Naive thymus-derived CD4-positive, alpha-beta T cell (primary cell): ENCODE data around the gene GJD4. TPM values are rescaled to one million over a fixed set of nuclear protein-coding genes. Genes with fewer than 3 reads are reported as not detected.

Experiments used
- ATAC-seq: fragments of 150-1000 bp; cut with Tn5 transposase; 2 replicates; pipeline ENCODE4 v1.10.0; 2021; ENCODE audit warnings: mild to moderate bottlenecking, moderate library complexity
- CTCF ChIA-PET: fragments of 350-600 bp; sonication (Branson Sonifier 250); formaldehyde crosslinking; loops from one replicate; lab custom pipeline; 2021; ENCODE audit warnings: antibody characterized with exemption; lab: Charles Lee
- POLR2A ChIA-PET: fragments of 350-600 bp; sonication (Branson Sonifier 250); formaldehyde crosslinking; loops from one replicate; lab custom pipeline; 2021; ENCODE audit warnings: antibody characterized with exemption, inconsistent platforms; lab: Charles Lee
- DNase-seq, 9 donors: peaks; one replicate each; pipeline versions ENCODE4 v3.0.0 to v3.0.0-alpha.2; 2020 to 2022; ENCODE audit warnings: mixed read lengths in 1 of 9
- H3K27ac ChIP-seq: one replicate; pipeline ENCODE4 v1.7.0; 2013; ENCODE audit warnings: mild to moderate bottlenecking, low read depth, low read length, moderate library complexity
- H3K27me3 ChIP-seq, 2 donors: one replicate each; pipeline ENCODE4 v1.7.0; 2013; ENCODE audit warnings: low read length in 2 of 2, mild to moderate bottlenecking in 2 of 2, moderate library complexity in 2 of 2; ENCODE audit not compliant: control insufficient read depth in 2 of 2, insufficient read depth in 2 of 2
- H3K36me3 ChIP-seq, 3 experiments: 1 replicate in 2 of 3; 2 replicates in 1 of 3; pipeline ENCODE4 v1.7.0; 2013; ENCODE audit warnings: low read length in 3 of 3, mild to moderate bottlenecking in 3 of 3, moderate library complexity in 1 of 3; ENCODE audit not compliant: insufficient read depth in 3 of 3, control insufficient read depth in 2 of 3
- H3K4me1 ChIP-seq, 2 donors: one replicate each; pipeline ENCODE4 v1.7.0; 2013; ENCODE audit warnings: low read length in 2 of 2, mild to moderate bottlenecking in 2 of 2, moderate library complexity in 1 of 2; ENCODE audit not compliant: control insufficient read depth in 2 of 2, insufficient read depth in 2 of 2
- H3K4me3 ChIP-seq: 2 replicates; pipeline ENCODE4 v1.7.0; 2013; ENCODE audit warnings: mild to moderate bottlenecking, low read length
- H3K9me3 ChIP-seq, 3 experiments: 1 replicate in 2 of 3; 2 replicates in 1 of 3; pipeline ENCODE4 v1.7.0; 2013; ENCODE audit warnings: low read length in 3 of 3; ENCODE audit not compliant: control insufficient read depth in 2 of 3
- H3K27ac Mint-ChIP-seq, 9 donors: one replicate each; pipeline ENCODE4 v1.8.0; 2020 to 2022; ENCODE audit warnings: mixed read lengths in 9 of 9, mild to moderate bottlenecking in 8 of 9, moderate library complexity in 5 of 9, inconsistent platforms in 2 of 9
- H3K27me3 Mint-ChIP-seq, 5 donors: one replicate each; pipeline ENCODE4 v1.8.0; 2021 to 2022; ENCODE audit warnings: mixed read lengths in 5 of 5, mild to moderate bottlenecking in 1 of 5
- H3K36me3 Mint-ChIP-seq, 5 donors: one replicate each; pipeline ENCODE4 v1.8.0; 2020 to 2022; ENCODE audit warnings: mixed read lengths in 5 of 5, mild to moderate bottlenecking in 3 of 5, inconsistent platforms in 1 of 5
- H3K4me1 Mint-ChIP-seq, 7 donors: one replicate each; pipeline ENCODE4 v1.8.0; 2020 to 2022; ENCODE audit warnings: mixed read lengths in 7 of 7, mild to moderate bottlenecking in 3 of 7, inconsistent platforms in 1 of 7
- H3K4me3 Mint-ChIP-seq, 10 donors: one replicate each; pipeline ENCODE4 v1.8.0; 2020 to 2022; ENCODE audit warnings: mild to moderate bottlenecking in 10 of 10, mixed read lengths in 10 of 10, moderate library complexity in 6 of 10, inconsistent platforms in 2 of 10
- H3K9me3 Mint-ChIP-seq, 11 donors: one replicate each; pipeline ENCODE4 v1.8.0; 2020 to 2022; ENCODE audit warnings: mixed read lengths in 11 of 11, mild to moderate bottlenecking in 4 of 11, inconsistent platforms in 1 of 11, moderate library complexity in 1 of 11
- intact Hi-C, 2 donors: fragments of 100-400 bp; cut with micrococcal nuclease; formaldehyde crosslinking; loops; one replicate each; pipeline ENCODE4 v1.15.1; 2023
- polyA plus RNA-seq, 2 donors: library from polyadenylated mRNA; unstranded; fragments of 300-500 nt; fragmentation: Illumina TruSeq; gene quantifications; one replicate each; pipeline ENCODE4 v1.2.3, GENCODE V29; 2021
- total RNA-seq, 6 experiments: library from RNA in 5 of 6; stranded (reverse) in 5 of 6; gene quantifications; 1 replicate in 5 of 6; 2 replicates in 1 of 6; pipeline ENCODE4 v1.2.3 and lab custom pipeline; 2021 to 2026

The GJD4 gene
- total and polyA plus RNA-seq, 7 experiments from 2014 or later = not detected

DNA sequence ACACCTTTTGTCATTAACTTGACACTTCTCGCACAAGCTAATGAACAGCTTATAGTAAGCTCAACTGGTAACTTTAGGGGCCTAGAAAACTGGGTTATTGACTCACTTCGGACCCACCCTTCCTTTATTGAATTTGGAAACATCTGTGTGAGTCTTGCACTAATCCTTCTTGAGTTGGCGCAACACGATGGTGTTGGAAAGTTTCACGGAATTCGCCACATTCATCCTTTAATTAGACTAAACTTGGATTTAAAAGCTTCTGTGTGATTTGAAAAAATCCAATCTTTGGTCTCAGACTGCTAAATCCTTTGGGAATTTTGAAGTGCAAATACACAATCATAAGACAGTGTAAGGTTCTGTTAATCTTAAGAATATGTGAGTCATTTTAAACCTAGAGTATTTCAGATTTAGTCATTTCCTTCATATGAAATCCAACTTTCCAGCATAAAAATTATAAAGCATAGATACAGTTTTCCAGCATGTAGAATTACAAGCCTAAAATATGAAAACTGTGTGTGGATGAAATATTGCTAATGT is 21.9 kb downstream of the GJD4 start:
- ChIA-PET POLR2A (no interaction called here), CTCF (no interaction called here)
- no peaks in the 10 kb centered on the region for H3K4me1 ChIP-seq
- H3K9me3 Mint-ChIP-seq = peaks cover 0 to 8% (median 0%) of the 10 kb centered on the region in 11 donors
- no peaks in the 10 kb centered on the region for H3K36me3 Mint-ChIP-seq
- ATAC-seq = no peak
- no peaks in the 10 kb centered on the region for H3K9me3 ChIP-seq
- H3K27me3 ChIP-seq = no peaks in the 10 kb centered on the region
- no peaks in the 10 kb centered on the region for H3K4me1 Mint-ChIP-seq
- intact Hi-C loops = no loop called here
- no peak overlapping the region for H3K27ac ChIP-seq
- no peaks in the 10 kb centered on the region for H3K36me3 ChIP-seq
- H3K27me3 Mint-ChIP-seq = peaks cover 4 to 31% (median 22%) of the 10 kb centered on the region in 5 donors
- no peak overlapping the region for H3K4me3 ChIP-seq
- no peak overlapping the region for H3K27ac Mint-ChIP-seq
- DNase-seq = no peak
- H3K4me3 Mint-ChIP-seq = no peak overlapping the region

DNA sequence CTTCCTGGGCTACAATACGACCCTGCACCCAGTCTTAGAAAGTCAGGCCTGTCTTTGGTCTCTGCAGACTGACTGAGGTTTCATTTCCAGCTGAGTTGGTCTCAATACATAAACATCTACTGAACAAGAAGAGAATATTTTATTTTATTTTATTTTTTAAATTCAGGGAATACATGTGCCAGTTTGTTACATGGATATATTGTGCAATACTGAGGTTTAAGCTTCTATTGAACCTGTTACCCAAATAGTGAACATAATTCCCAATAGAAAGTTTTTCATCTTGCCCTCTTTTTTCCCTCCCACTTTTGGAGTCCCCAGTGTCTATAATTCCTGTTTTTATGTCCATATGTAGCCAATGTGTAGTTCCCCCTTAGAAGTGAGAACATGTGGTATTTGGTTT is 26.3 kb downstream of the GJD4 start:
- Histone ChIP-seq H3K27ac (no peak overlapping the region), H3K36me3 (no peaks in the 10 kb centered on the region), H3K9me3 (no peaks in the 10 kb centered on the region), H3K4me1 (no peaks in the 10 kb centered on the region), H3K4me3 (no peak overlapping the region), H3K27me3 (peaks cover 0 to 7% of the 10 kb centered on the region in 2 donors)
- H3K4me1 Mint-ChIP-seq = peaks cover 0 to 6% (median 5%) of the 10 kb centered on the region in 7 donors
- no peak for ATAC-seq
- no peaks in the 10 kb centered on the region for H3K36me3 Mint-ChIP-seq
- H3K9me3 Mint-ChIP-seq = peaks cover 0 to 8% (median 0%) of the 10 kb centered on the region in 11 donors
- no peak overlapping the region for H3K4me3 Mint-ChIP-seq
- H3K27ac Mint-ChIP-seq = no peak overlapping the region
- ChIA-PET POLR2A (no interaction called here), CTCF (no interaction called here)
- peaks cover 14 to 37% (median 22%) of the 10 kb centered on the region in 5 donors for H3K27me3 Mint-ChIP-seq
- no peak for DNase-seq
- intact Hi-C loops = loop anchor here in 1 of 2 donors (10.0 kb wide), 1 partner anchor 1253 kb away; no protein-coding TSS in a partner anchor

DNA sequence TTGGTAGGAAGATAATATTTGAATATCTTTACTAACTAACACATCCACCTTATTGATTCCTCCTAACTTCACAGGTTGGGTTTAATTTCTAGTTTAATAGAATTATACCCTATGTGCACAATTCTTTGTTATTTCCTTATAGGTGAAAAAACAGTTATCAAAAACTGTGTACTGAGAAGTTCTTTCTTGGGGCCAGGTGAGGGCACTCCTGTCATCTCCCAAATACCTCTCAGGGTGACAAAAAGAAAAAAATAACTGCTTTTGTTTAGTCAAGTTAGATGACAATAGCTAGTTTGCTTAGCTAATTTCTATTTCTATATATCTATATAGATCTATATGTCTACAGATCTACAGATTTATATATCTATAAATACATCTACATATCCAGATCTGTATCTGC is 26.9 kb downstream of the GJD4 start:
- no peak for ATAC-seq
- Mint-ChIP-seq H3K27me3 (peaks cover 21 to 43% (median 28%) of the 10 kb centered on the region in 5 donors), H3K9me3 (peaks cover 0 to 8% (median 0%) of the 10 kb centered on the region in 11 donors), H3K36me3 (no peaks in the 10 kb centered on the region), H3K27ac (no peak overlapping the region), H3K4me1 (peaks cover 0 to 11% (median 5%) of the 10 kb centered on the region in 7 donors), H3K4me3 (no peak overlapping the region)
- POLR2A ChIA-PET = no interaction called here
- CTCF ChIA-PET = interaction anchor here (0.5 kb wide), 1 partner anchor 407 kb away, joined by 6 read pairs; no protein-coding TSS in a partner anchor
- no peak for DNase-seq
- Histone ChIP-seq H3K27ac (no peak overlapping the region), H3K4me3 (no peak overlapping the region), H3K27me3 (peaks cover 0 to 7% of the 10 kb centered on the region in 2 donors), H3K4me1 (no peaks in the 10 kb centered on the region), H3K9me3 (no peaks in the 10 kb centered on the region), H3K36me3 (no peaks in the 10 kb centered on the region)
- intact Hi-C loops = loop anchor here in 1 of 2 donors (10.0 kb wide), 1 partner anchor 1253 kb away; no protein-coding TSS in a partner anchor

DNA sequence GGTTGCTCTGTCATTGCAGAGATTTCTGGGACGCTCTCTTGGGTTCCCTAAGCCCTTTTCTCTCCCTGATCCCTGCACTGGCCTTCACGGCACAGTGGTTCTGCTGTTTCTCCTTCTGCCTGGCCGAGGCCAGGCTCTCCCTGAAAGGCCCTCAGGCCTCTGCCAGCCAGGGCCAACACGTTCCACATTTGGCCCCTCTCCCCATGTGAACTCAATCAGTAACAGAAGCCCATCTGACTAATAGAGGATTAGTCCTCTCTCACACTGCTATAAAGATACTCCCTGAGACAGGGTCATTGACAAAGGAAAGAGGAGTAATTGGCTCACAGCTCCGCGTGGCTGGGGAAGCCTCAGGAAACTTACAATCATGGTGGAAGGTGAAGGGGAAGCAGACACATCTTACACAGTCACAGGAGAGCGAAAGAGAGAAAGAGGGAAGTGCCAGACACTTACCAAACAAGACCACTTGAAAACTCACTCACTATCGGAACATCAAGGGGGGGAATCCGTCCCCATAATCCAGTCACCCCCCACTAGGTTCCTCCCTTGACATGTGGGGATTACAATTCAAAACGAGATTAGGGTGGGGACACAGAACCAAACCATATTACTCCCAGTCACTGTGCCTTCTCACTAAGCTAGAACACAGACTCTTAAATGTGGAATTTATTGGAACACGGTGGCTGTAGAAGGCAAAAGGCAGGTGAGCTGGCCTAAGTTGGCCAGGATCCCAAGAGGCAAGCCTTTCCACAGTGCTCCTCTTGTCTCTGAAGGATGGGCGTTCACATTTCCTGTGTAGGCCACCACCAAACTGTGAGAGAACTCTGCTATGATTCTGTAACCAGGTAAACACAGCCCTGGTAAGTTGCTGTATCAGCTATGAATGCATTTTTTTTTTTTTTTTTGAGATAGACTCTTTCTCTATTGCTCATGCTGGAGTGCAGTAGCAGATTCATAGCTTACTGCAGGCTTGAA is 28.2 kb downstream of the GJD4 start:
- DNase-seq (no peak), ATAC-seq (no peak)
- Histone ChIP-seq H3K4me3 (no peak overlapping the region), H3K9me3 (no peaks in the 10 kb centered on the region), H3K4me1 (no peaks in the 10 kb centered on the region), H3K36me3 (no peaks in the 10 kb centered on the region), H3K27me3 (peaks cover 0 to 15% of the 10 kb centered on the region in 2 donors), H3K27ac (no peak overlapping the region)
- no peaks in the 10 kb centered on the region for H3K36me3 Mint-ChIP-seq
- H3K9me3 Mint-ChIP-seq = peaks cover 0 to 8% (median 0%) of the 10 kb centered on the region in 11 donors
- intact Hi-C loops = loop anchor here in 1 of 2 donors (10.0 kb wide), 1 partner anchor 1252 kb away; no protein-coding TSS in a partner anchor
- CTCF ChIA-PET = interaction anchor here (0.6 kb wide), 1 partner anchor 1032 kb away, joined by 4 read pairs; no protein-coding TSS in a partner anchor
- no peak overlapping the region for H3K4me3 Mint-ChIP-seq
- POLR2A ChIA-PET = no interaction called here
- H3K27me3 Mint-ChIP-seq = peaks cover 23 to 52% (median 32%) of the 10 kb centered on the region in 5 donors
- H3K27ac Mint-ChIP-seq = no peak overlapping the region
- peaks cover 0 to 18% (median 5%) of the 10 kb centered on the region in 7 donors for H3K4me1 Mint-ChIP-seq

DNA sequence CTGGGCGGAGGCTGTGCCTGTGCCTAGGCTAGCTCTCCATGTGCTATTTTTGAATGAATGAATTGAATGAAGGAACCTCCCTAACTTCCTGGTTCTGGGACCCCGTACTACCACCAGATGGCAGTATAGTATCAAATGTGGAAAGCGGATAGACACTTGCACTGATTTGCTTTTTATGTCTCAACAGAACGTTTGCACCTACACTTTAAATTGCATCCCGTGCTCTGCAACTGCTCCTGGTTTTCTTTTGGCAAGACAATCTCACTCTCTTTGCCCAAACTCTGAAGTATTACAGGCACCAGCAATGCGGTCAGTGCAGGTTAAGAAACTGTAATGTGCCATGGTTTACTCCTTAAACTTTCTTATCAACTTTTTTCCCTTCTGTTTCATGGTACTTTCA is 30.4 kb downstream of the GJD4 start:
- H3K4me3 ChIP-seq = no peak overlapping the region
- H3K36me3 Mint-ChIP-seq = no peaks in the 10 kb centered on the region
- intact Hi-C loops = loop anchor here (1.0 to 10.0 kb wide), 4 partner anchors 146 to 1249 kb away; no protein-coding TSS in a partner anchor
- peaks cover 0 to 16% of the 10 kb centered on the region in 2 donors for H3K27me3 ChIP-seq
- no peaks in the 10 kb centered on the region for H3K9me3 ChIP-seq
- peaks cover 7 to 22% (median 10%) of the 10 kb centered on the region in 7 donors for H3K4me1 Mint-ChIP-seq
- ATAC-seq = peak; percentile 83
- no peak overlapping the region for H3K27ac ChIP-seq
- no peak overlapping the region for H3K27ac Mint-ChIP-seq
- peaks cover 28 to 47% (median 36%) of the 10 kb centered on the region in 5 donors for H3K27me3 Mint-ChIP-seq
- peaks cover 0 to 1% (median 0%) of the 10 kb centered on the region in 11 donors for H3K9me3 Mint-ChIP-seq
- H3K4me1 ChIP-seq = peaks cover 0 to 5% of the 10 kb centered on the region in 2 donors
- peak in 8 of 9 donors; percentile 29 to 68 (median 59) for DNase-seq
- ChIA-PET POLR2A (no interaction called here), CTCF (interaction anchor here (0.6 to 1.5 kb wide), 6 partner anchors 8 to 1452 kb away, joined by 3 to 4 read pairs (median 3); no protein-coding TSS in a partner anchor)
- no peaks in the 10 kb centered on the region for H3K36me3 ChIP-seq
- no peak overlapping the region for H3K4me3 Mint-ChIP-seq

DNA sequence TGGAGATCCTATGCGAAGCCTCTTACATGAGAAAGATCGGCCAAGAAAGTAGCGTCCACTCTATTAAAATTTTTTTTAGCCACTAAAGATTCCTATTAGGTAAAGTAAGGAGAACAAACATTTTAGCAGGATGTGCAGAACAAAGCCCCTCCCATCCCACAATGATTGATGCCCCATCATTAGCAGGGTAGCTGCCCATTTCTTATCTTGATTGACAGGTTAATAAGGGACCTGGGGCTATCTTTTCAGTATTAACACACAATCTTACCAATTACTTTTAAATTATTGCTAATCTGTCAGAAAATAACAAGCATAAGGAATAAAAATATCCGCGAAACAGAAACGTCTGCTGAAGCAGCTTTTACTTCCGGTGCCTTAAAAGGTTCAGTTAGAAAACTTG is 31.8 kb downstream of the GJD4 start:
- H3K36me3 ChIP-seq = no peaks in the 10 kb centered on the region
- no peak for ATAC-seq
- Mint-ChIP-seq H3K27me3 (peaks cover 25 to 51% (median 36%) of the 10 kb centered on the region in 5 donors), H3K36me3 (no peaks in the 10 kb centered on the region), H3K27ac (no peak overlapping the region), H3K4me3 (peak overlapping the region in 7 of 10 donors; percentile 18 to 47 (median 36)), H3K9me3 (peaks cover 0 to 1% (median 0%) of the 10 kb centered on the region in 11 donors), H3K4me1 (peaks cover 8 to 26% (median 11%) of the 10 kb centered on the region in 7 donors)
- intact Hi-C loops = loop anchor here (5.0 to 10.0 kb wide), 2 partner anchors 1090 to 1248 kb away; no protein-coding TSS in a partner anchor
- no peak overlapping the region for H3K27ac ChIP-seq
- H3K4me1 ChIP-seq = peaks cover 0 to 5% of the 10 kb centered on the region in 2 donors
- ChIA-PET POLR2A (no interaction called here), CTCF (interaction anchor here (0.6 kb wide), 1 partner anchor 36 kb away, joined by 3 read pairs; no protein-coding TSS in a partner anchor)
- no peaks in the 10 kb centered on the region for H3K9me3 ChIP-seq
- peaks cover 0 to 16% of the 10 kb centered on the region in 2 donors for H3K27me3 ChIP-seq
- no peak overlapping the region for H3K4me3 ChIP-seq
- DNase-seq = no peak
